ENCODE measurements around the gene PKIG. TPM values are rescaled to one million over a fixed set of nuclear protein-coding genes. Genes with fewer than 3 reads are reported as not detected.

Gene PKIG
- polyA plus RNA-seq, 3 donors, result 0.67 to 1.4 (median 0.84) TPM

DNA sequence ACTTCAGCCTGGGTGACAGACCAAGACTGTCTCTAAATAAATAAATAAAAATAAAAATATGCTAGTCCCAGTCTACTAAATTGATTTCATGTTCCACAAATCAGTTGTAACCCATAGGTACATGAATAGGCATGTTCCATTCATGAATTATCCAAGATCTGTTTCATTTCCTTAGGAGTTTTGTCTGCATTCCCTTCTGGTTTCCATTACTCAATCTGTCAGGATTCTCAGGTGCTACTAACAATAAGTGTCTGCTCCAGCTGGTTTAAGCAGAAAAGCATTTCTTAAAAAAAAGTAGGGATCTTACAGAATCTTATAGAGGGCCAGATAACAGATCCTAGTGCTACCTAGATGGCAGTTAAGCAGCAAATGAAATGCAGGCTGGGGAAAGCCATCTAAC lies 15.6 kb upstream of the PKIG start:
- DNase-seq, result no peak
- H3K4me3 ChIP-seq (replicated peaks in 1 of 3; ENCODE audit: low read depth in 2 of 3, low read length in 3 of 3), result no peak overlapping the region
- no peaks in the 10 kb centered on the region for H3K9me3 Mint-ChIP-seq
- H3K27me3 Mint-ChIP-seq (ENCODE audit: low read depth in 3 of 3), result peaks cover 0 to 1% (median 0%) of the 10 kb centered on the region in 3 donors
- H3K4me3 Mint-ChIP-seq, result no peak overlapping the region
- H3K4me1 ChIP-seq (ENCODE audit: control insufficient read depth in 1 of 2, insufficient read depth in 2 of 2, low read length in 2 of 2), result no peaks in the 10 kb centered on the region
- no peaks in the 10 kb centered on the region for H3K9me3 ChIP-seq (replicated peaks in 1 of 2; ENCODE audit: control insufficient read depth in 1 of 2, insufficient read depth in 1 of 2, low read length in 2 of 2)
- no peak overlapping the region for H3K9ac ChIP-seq (ENCODE audit: insufficient read depth, low read length, poor library complexity, severe bottlenecking)
- no peaks in the 10 kb centered on the region for H3K36me3 ChIP-seq (replicated peaks in 1 of 2; ENCODE audit: control insufficient read depth in 1 of 2, insufficient read depth in 2 of 2, low read length in 2 of 2)
- H3K27ac Mint-ChIP-seq, result no peak overlapping the region
- intact Hi-C loops (cut with micrococcal nuclease), result no loop called here
- H3K4me1 Mint-ChIP-seq, result no peaks in the 10 kb centered on the region
- TF ChIP-seq, protein P1, sequence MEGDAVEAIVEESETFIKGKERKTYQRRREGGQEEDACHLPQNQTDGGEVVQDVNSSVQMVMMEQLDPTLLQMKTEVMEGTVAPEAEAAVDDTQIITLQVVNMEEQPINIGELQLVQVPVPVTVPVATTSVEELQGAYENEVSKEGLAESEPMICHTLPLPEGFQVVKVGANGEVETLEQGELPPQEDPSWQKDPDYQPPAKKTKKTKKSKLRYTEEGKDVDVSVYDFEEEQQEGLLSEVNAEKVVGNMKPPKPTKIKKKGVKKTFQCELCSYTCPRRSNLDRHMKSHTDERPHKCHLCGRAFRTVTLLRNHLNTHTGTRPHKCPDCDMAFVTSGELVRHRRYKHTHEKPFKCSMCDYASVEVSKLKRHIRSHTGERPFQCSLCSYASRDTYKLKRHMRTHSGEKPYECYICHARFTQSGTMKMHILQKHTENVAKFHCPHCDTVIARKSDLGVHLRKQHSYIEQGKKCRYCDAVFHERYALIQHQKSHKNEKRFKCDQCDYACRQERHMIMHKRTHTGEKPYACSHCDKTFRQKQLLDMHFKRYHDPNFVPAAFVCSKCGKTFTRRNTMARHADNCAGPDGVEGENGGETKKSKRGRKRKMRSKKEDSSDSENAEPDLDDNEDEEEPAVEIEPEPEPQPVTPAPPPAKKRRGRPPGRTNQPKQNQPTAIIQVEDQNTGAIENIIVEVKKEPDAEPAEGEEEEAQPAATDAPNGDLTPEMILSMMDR (IDR thresholded peaks at IDR 0.05), result no peak
- no peaks in the 10 kb centered on the region for H3K79me2 ChIP-seq (ENCODE audit: insufficient read depth, low read length)
- H4K20me1 ChIP-seq (ENCODE audit: insufficient read depth, low read length), result no peaks in the 10 kb centered on the region
- H3K36me3 Mint-ChIP-seq, result no peaks in the 10 kb centered on the region
- no peak overlapping the region for H3K27ac ChIP-seq (ENCODE audit: low read depth in 1 of 2, low read length in 2 of 2)
- H2AFZ ChIP-seq (ENCODE audit: insufficient read depth, low read depth, low read length, poor library complexity, severe bottlenecking), result no peak overlapping the region
- no peaks in the 10 kb centered on the region for H3K27me3 ChIP-seq (ENCODE audit: control insufficient read depth in 2 of 2, insufficient read depth in 2 of 2, low read length in 2 of 2)
- H3K4me2 ChIP-seq (replicated peaks; ENCODE audit: extremely low read depth, low read length, poor library complexity, severe bottlenecking), result no peak overlapping the region

DNA sequence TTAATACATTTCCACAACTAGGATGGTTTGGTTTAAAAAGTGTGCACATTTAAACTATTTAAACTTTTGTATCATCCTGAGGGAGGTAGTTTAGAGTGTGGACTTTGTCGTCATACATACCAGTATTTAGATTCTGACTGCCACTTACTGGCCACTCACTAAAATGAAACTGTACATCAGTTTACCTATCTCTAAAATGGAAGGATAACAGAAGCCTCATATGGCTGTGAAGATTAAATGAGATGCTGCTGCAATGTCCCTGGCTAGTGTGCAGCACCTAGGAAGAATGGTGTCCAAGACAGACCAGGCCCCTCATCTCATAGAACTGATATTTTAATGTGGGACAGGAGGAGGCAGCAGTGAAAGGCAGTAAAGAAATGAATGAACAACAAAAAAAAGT lies 12.0 kb upstream of the PKIG start:
- Histone ChIP-seq H3K36me3 (replicated peaks in 1 of 2; ENCODE audit: control insufficient read depth in 1 of 2, insufficient read depth in 2 of 2, low read length in 2 of 2) (no peaks in the 10 kb centered on the region), H3K4me1 (ENCODE audit: control insufficient read depth in 1 of 2, insufficient read depth in 2 of 2, low read length in 2 of 2) (no peaks in the 10 kb centered on the region), H3K27ac (ENCODE audit: low read depth in 1 of 2, low read length in 2 of 2) (no peak overlapping the region), H3K4me2 (replicated peaks; ENCODE audit: extremely low read depth, low read length, poor library complexity, severe bottlenecking) (no peak overlapping the region), H3K79me2 (ENCODE audit: insufficient read depth, low read length) (no peaks in the 10 kb centered on the region), H4K20me1 (ENCODE audit: insufficient read depth, low read length) (no peaks in the 10 kb centered on the region), H3K27me3 (ENCODE audit: control insufficient read depth in 2 of 2, insufficient read depth in 2 of 2, low read length in 2 of 2) (no peaks in the 10 kb centered on the region), H3K9me3 (replicated peaks in 1 of 2; ENCODE audit: control insufficient read depth in 1 of 2, insufficient read depth in 1 of 2, low read length in 2 of 2) (no peaks in the 10 kb centered on the region), H3K4me3 (replicated peaks in 1 of 3; ENCODE audit: low read depth in 2 of 3, low read length in 3 of 3) (no peak overlapping the region), H2AFZ (ENCODE audit: insufficient read depth, low read depth, low read length, poor library complexity, severe bottlenecking) (no peak overlapping the region), H3K9ac (ENCODE audit: insufficient read depth, low read length, poor library complexity, severe bottlenecking) (no peak overlapping the region)
- TF ChIP-seq, protein P1 (IDR thresholded peaks at IDR 0.05), result no peak
- no peaks in the 10 kb centered on the region for H3K36me3 Mint-ChIP-seq
- H3K27ac Mint-ChIP-seq, result no peak overlapping the region
- no peak overlapping the region for H3K4me3 Mint-ChIP-seq
- DNase-seq, result no peak
- no CpG with 5 or more reads among the region's 1 CpG for WGBS (ENCODE audit: insufficient coverage)
- H3K27me3 Mint-ChIP-seq (ENCODE audit: low read depth in 3 of 3), result peaks cover 0 to 3% (median 0%) of the 10 kb centered on the region in 3 donors
- H3K9me3 Mint-ChIP-seq, result no peaks in the 10 kb centered on the region
- peaks cover 6% of the 10 kb centered on the region for H3K4me1 Mint-ChIP-seq
- intact Hi-C loops (cut with micrococcal nuclease), result loop anchor here (10.0 kb wide), 2 partner anchors 46 to 94 kb away; partner anchors contain the start of gene SERINC3 (in 1 of the 2)
